H9 (cell line): Measurements from ENCODE around the gene ARHGAP15. TPM values are rescaled to one million over a fixed set of nuclear protein-coding genes. Genes with fewer than 3 reads are reported as not detected.

Experiments
- DNase-seq: peaks from one replicate; pipeline ENCODE4 v3.0.0-alpha.2; 2017
- H2AFZ ChIP-seq: one replicate; pipeline ENCODE4 v1.6.1; 2013; ENCODE audit warnings: mild to moderate bottlenecking, low read length, control low read depth, moderate library complexity
- H2AK5ac ChIP-seq: 2 replicates; pipeline ENCODE4 v1.6.1; 2013; ENCODE audit warnings: low read length, control low read depth, mixed read lengths; ENCODE audit not compliant: insufficient read length
- H2BK120ac ChIP-seq: one replicate; pipeline ENCODE4 v1.6.1; 2013; ENCODE audit warnings: low read depth, mild to moderate bottlenecking, low read length, control low read depth, inconsistent platforms; ENCODE audit not compliant: poor library complexity, severe bottlenecking
- H2BK12ac ChIP-seq: 2 replicates; pipeline ENCODE4 v1.6.1; 2013; ENCODE audit warnings: low read length, control low read depth, mixed read lengths, low read depth; ENCODE audit not compliant: insufficient read length
- H2BK15ac ChIP-seq: 2 replicates; pipeline ENCODE4 v1.6.1; 2013; ENCODE audit warnings: low read depth, low read length, control low read depth
- H2BK20ac ChIP-seq: one replicate; pipeline ENCODE4 v1.6.1; 2013; ENCODE audit warnings: low read depth, mild to moderate bottlenecking, low read length, control low read depth, inconsistent platforms; ENCODE audit not compliant: poor library complexity, severe bottlenecking
- H2BK5ac ChIP-seq: 2 replicates; pipeline ENCODE4 v1.6.1; 2013; ENCODE audit warnings: low read length, control low read depth, mixed read lengths; ENCODE audit not compliant: insufficient read length
- H3K14ac ChIP-seq: 2 replicates; pipeline ENCODE4 v1.6.1; 2013; ENCODE audit warnings: low read length, control low read depth; ENCODE audit not compliant: insufficient read depth
- H3K18ac ChIP-seq: 2 replicates; pipeline ENCODE4 v1.6.1; 2013; ENCODE audit warnings: low read depth, mild to moderate bottlenecking, mixed read lengths, low read length, control low read depth; ENCODE audit not compliant: insufficient read length
- H3K23ac ChIP-seq: 2 replicates; pipeline ENCODE4 v1.6.1; 2013; ENCODE audit warnings: low read length, control low read depth, mixed read lengths, low read depth; ENCODE audit not compliant: insufficient read length
- H3K23me2 ChIP-seq: 2 replicates; pipeline ENCODE4 v1.6.1; 2013; ENCODE audit warnings: low read depth, mild to moderate bottlenecking, mixed read lengths, low read length, control low read depth; ENCODE audit not compliant: insufficient read length, poor library complexity, severe bottlenecking
- H3K27ac ChIP-seq: 2 replicates; pipeline ENCODE4 v1.5.1; 2013; ENCODE audit warnings: low read length, control low read depth, mixed read lengths, low read depth; ENCODE audit not compliant: insufficient read length
- H3K27me3 ChIP-seq: 2 replicates; pipeline ENCODE4 v1.6.1; 2013; ENCODE audit warnings: low read length, control low read depth, inconsistent platforms; ENCODE audit not compliant: insufficient read depth
- H3K4ac ChIP-seq: 2 replicates; pipeline ENCODE4 v1.6.1; 2013; ENCODE audit warnings: low read depth, mild to moderate bottlenecking, control low read depth, inconsistent platforms, low read length, moderate library complexity
- H3K4me1 ChIP-seq: 2 replicates; pipeline ENCODE4 v1.6.1; 2013; ENCODE audit warnings: low read length, control low read depth, inconsistent platforms; ENCODE audit not compliant: insufficient read depth
- H3K4me2 ChIP-seq: 2 replicates; pipeline ENCODE4 v1.6.1; 2013; ENCODE audit warnings: low read length, control low read depth, mixed read lengths; ENCODE audit not compliant: insufficient read length, insufficient read depth
- H3K56ac ChIP-seq: 2 replicates; pipeline ENCODE4 v1.6.1; 2013; ENCODE audit warnings: low read depth, mild to moderate bottlenecking, mixed read lengths, low read length, control low read depth; ENCODE audit not compliant: insufficient read length
- H3K79me1 ChIP-seq: 2 replicates; pipeline ENCODE4 v1.6.1; 2013; ENCODE audit warnings: low read depth, mild to moderate bottlenecking, moderate library complexity, low read length, control low read depth, inconsistent platforms; ENCODE audit not compliant: insufficient read depth, poor library complexity, severe bottlenecking
- H3K79me2 ChIP-seq: 2 replicates; pipeline ENCODE4 v1.6.1; 2013; ENCODE audit warnings: low read length, control low read depth, inconsistent platforms; ENCODE audit not compliant: insufficient read depth
- H3K9ac ChIP-seq: 2 replicates; pipeline ENCODE4 v1.6.1; 2013; ENCODE audit warnings: low read length, control low read depth, mixed read lengths; ENCODE audit not compliant: insufficient read length; ENCODE audit errors: extremely low read depth
- H3K9me3 ChIP-seq: one replicate; pipeline ENCODE4 v1.6.1; 2013; ENCODE audit warnings: low read depth, low read length, inconsistent platforms; ENCODE audit not compliant: control insufficient read depth
- H3T11ph ChIP-seq: one replicate; pipeline ENCODE4 v1.6.1; 2013; ENCODE audit warnings: mild to moderate bottlenecking, low read length, control low read depth, inconsistent platforms
- H4K20me1 ChIP-seq: one replicate; pipeline ENCODE4 v1.6.1; 2013; ENCODE audit not compliant: control insufficient read depth, insufficient read length, insufficient read depth
- H4K5ac ChIP-seq: 2 replicates; pipeline ENCODE4 v1.6.1; 2013; ENCODE audit warnings: low read depth, mild to moderate bottlenecking, mixed read lengths, low read length, control low read depth; ENCODE audit not compliant: insufficient read length
- H4K8ac ChIP-seq: replicated peaks from 2 replicates; pipeline ENCODE4 v1.6.1; 2013; ENCODE audit warnings: low read length, control low read depth, mixed read lengths, low read depth; ENCODE audit not compliant: insufficient read length
- H4K91ac ChIP-seq: 2 replicates; pipeline ENCODE4 v1.6.1; 2013; ENCODE audit warnings: low read depth, mild to moderate bottlenecking, moderate library complexity, mixed read lengths, low read length, control low read depth; ENCODE audit not compliant: insufficient read length
- H3K27ac Mint-ChIP-seq, 3 experiments: 2 replicates in 2 of 3; 3 replicates in 1 of 3; pipeline ENCODE4 v1.8.0; 2020 to 2021; ENCODE audit warnings: mixed read lengths in 3 of 3, mild to moderate bottlenecking in 1 of 3, moderate library complexity in 1 of 3
- H3K27me3 Mint-ChIP-seq: 2 replicates; pipeline ENCODE4 v1.8.0; 2021; ENCODE audit warnings: low read depth, mild to moderate bottlenecking, moderate library complexity, mixed read lengths
- H3K36me3 Mint-ChIP-seq, 3 experiments: 2 replicates in 2 of 3; 3 replicates in 1 of 3; pipeline ENCODE4 v1.8.0; 2020 to 2021; ENCODE audit warnings: low read depth in 3 of 3, mixed read lengths in 3 of 3; ENCODE audit not compliant: insufficient read depth in 1 of 3
- H3K4me1 Mint-ChIP-seq, 2 experiments: 2 replicates each; pipeline ENCODE4 v1.8.0; 2020; ENCODE audit warnings: mixed read lengths in 2 of 2
- H3K4me3 Mint-ChIP-seq, 2 experiments: 2 replicates in 1 of 2; 3 replicates in 1 of 2; pipeline ENCODE4 v1.8.0; 2020 to 2021; ENCODE audit warnings: mild to moderate bottlenecking in 2 of 2, mixed read lengths in 2 of 2, moderate library complexity in 1 of 2
- H3K9me3 Mint-ChIP-seq, 2 experiments: 2 replicates in 1 of 2; 3 replicates in 1 of 2; pipeline ENCODE4 v1.8.0; 2020; ENCODE audit warnings: mild to moderate bottlenecking in 2 of 2, mixed read lengths in 2 of 2, moderate library complexity in 1 of 2
- CTCF ChIP-seq: fragments of 200-600 bp; sonication (generic); conservative IDR thresholded peaks from 3 replicates; pipeline ENCODE4 v1.8.0; 2021; ENCODE audit warnings: antibody characterized with exemption, mild to moderate bottlenecking
- WGBS: extraction: QIAGEN DNeasy Blood & Tissue Kit; methylation state at CpG from one replicate; pipeline ENCODE4 v1.1.7; 2013; ENCODE audit warnings: missing lambda C conversion rate, low lambda C conversion rate, mixed read lengths; ENCODE audit not compliant: insufficient read length; ENCODE audit errors: extremely low coverage; 5-methylcytosine and 5-hydroxymethylcytosine counted together
- total RNA-seq: library from RNA; stranded (reverse); gene quantifications from 2 replicates; pipeline ENCODE4 v1.2.1, GENCODE V29; 2021

ARHGAP15 gene
- total RNA-seq, 1 experiment from 2014 or later = not detected

GRCh38 chr2:143165291-143165690 lies 36.1 kb downstream of the ARHGAP15 start:
- Histone ChIP-seq H3K23ac (no peak overlapping the region), H3K9me3 (no peaks in the 10 kb centered on the region), H2BK5ac (no peak overlapping the region), H4K91ac (no peak overlapping the region), H3K56ac (no peak overlapping the region), H3K18ac (no peak overlapping the region), H2BK120ac (no peak overlapping the region), H3K79me1 (no peaks in the 10 kb centered on the region), H2AFZ (no peak overlapping the region), H3T11ph (no peak overlapping the region), H3K27ac (no peak overlapping the region), H3K4me1 (no peaks in the 10 kb centered on the region), H2AK5ac (no peak overlapping the region), H3K4me2 (no peak overlapping the region), H4K8ac (no peak overlapping the region), H4K20me1 (no peaks in the 10 kb centered on the region), H3K79me2 (no peaks in the 10 kb centered on the region), H3K23me2 (no peaks in the 10 kb centered on the region), H2BK15ac (no peak overlapping the region), H4K5ac (no peak overlapping the region), H3K14ac (no peak overlapping the region), H2BK12ac (no peak overlapping the region), H3K27me3 (no peaks in the 10 kb centered on the region), H2BK20ac (no peak overlapping the region), H3K4ac (no peak overlapping the region), H3K9ac (no peak overlapping the region)
- Mint-ChIP-seq H3K4me1 (peaks cover 10 to 11% of the 10 kb centered on the region in 2 experiments), H3K36me3 (no peaks in the 10 kb centered on the region), H3K27me3 (no peaks in the 10 kb centered on the region; the same call in 1 of the 2 replicates), H3K9me3 (no peaks in the 10 kb centered on the region), H3K4me3 (no peak overlapping the region), H3K27ac (no peak overlapping the region)
- DNase-seq = no peak
- WGBS = no CpG with 5 or more reads among the region's 1 CpG
- no peak for TF ChIP-seq CTCF
